Activated CD4-positive, alpha-beta memory T cell treated with anti-CD3 and anti-CD28 coated beads, Interleukin-2, amount 10 ng/mL, durations not matched to agents 7 days and 5 days (primary cell): Measurements from ENCODE around the gene MAPKAPK2. TPM values are rescaled to one million over a fixed set of nuclear protein-coding genes. Genes with fewer than 3 reads are reported as not detected.
"Not testable (repeated sequence)": the region's sequence is repeated elsewhere in the genome, so short reads cannot be mapped to it uniquely, and the experiment has no call there.

Source experiments
- CTCF ChIA-PET: fragments of 350-600 bp; sonication (Branson Sonifier 250); formaldehyde crosslinking; loops from one replicate; lab custom pipeline; 2021; ENCODE audit warnings: antibody characterized with exemption, inconsistent platforms; lab: Charles Lee
- POLR2A ChIA-PET: fragments of 350-600 bp; sonication (Branson Sonifier 250); formaldehyde crosslinking; loops from one replicate; lab custom pipeline; 2021; ENCODE audit warnings: antibody characterized with exemption; lab: Charles Lee
- DNase-seq: peaks from one replicate; pipeline ENCODE4 v3.0.0-alpha.2; 2020
- H3K27ac Mint-ChIP-seq: one replicate; pipeline ENCODE4 v1.8.0; 2021; ENCODE audit warnings: mild to moderate bottlenecking, mixed read lengths
- H3K27me3 Mint-ChIP-seq: one replicate; pipeline ENCODE4 v1.8.0; 2021; ENCODE audit warnings: mixed read lengths
- H3K36me3 Mint-ChIP-seq: one replicate; pipeline ENCODE4 v1.8.0; 2021; ENCODE audit warnings: low read depth, mixed read lengths
- H3K4me1 Mint-ChIP-seq: one replicate; pipeline ENCODE4 v1.8.0; 2021; ENCODE audit warnings: mixed read lengths
- H3K4me3 Mint-ChIP-seq: one replicate; pipeline ENCODE4 v1.8.0; 2021; ENCODE audit warnings: mild to moderate bottlenecking, mixed read lengths
- H3K9me3 Mint-ChIP-seq: one replicate; pipeline ENCODE4 v1.8.0; 2021; ENCODE audit warnings: mixed read lengths
- total RNA-seq, 2 experiments: library from RNA; stranded (reverse); gene quantifications; one replicate each; pipeline ENCODE4 v1.2.3, GENCODE V29; 2021

The MAPKAPK2 gene
- total RNA-seq, 2 experiments from 2014 or later, result 89.1 to 95.2 TPM

DNA sequence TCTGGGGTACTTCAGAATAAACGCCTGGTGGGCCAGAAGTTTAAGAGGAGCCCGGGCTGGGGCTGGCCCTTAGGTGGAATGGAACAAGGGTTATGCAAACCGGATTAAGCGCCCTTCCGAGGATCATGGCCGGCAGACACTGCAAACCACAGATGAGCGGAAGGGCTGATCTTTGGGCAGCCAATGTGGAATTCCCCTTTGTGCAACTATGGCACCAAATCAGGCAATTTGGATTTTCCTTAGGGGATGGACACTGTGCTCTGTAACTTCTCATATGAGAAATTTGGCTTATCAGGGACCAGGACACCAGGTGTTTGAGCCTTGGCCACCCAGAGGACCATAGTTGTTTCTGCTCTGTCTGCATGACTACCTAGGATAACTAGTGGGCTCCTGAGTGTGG, 93.3 kb downstream of the MAPKAPK2 start:
- peaks cover 29% of the 10 kb centered on the region for H3K4me1 Mint-ChIP-seq
- H3K9me3 Mint-ChIP-seq, result no peaks in the 10 kb centered on the region
- no peak overlapping the region for H3K4me3 Mint-ChIP-seq
- H3K36me3 Mint-ChIP-seq, result no peaks in the 10 kb centered on the region
- H3K27me3 Mint-ChIP-seq, result peaks cover 20% of the 10 kb centered on the region
- ChIA-PET CTCF (interaction anchor here (0.6 to 1.0 kb wide), 2 partner anchors 44 to 1019 kb away, joined by 3 read pairs; no protein-coding TSS in a partner anchor), POLR2A (interaction anchor here (1.9 to 2.1 kb wide), 2 partner anchors 12 to 25 kb away, joined by 6 to 7 read pairs; no protein-coding TSS in a partner anchor)
- no peak overlapping the region for H3K27ac Mint-ChIP-seq
- DNase-seq, result no peak

DNA sequence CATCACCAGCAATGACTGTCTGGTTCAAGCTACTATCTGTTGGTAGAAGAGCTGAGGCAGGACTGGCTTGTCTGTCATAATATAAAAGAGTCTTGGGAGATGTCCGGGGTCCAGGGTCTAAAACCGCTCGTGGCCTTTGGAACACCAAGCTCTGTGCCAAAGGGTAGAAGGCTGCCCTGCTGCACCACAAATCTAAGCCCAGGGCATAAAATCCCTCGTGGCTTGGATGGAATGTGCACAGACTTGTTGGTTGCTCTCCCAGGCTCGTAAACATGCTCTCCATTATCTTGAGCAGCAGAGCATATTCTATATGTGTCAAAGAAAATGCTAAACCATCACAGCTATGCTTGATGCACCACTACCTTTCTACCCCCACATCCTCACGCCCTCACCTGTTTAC, 94.2 kb downstream of the MAPKAPK2 start:
- ChIA-PET POLR2A (interaction anchor here (1.9 to 2.1 kb wide), 2 partner anchors 13 to 24 kb away, joined by 6 to 7 read pairs; no protein-coding TSS in a partner anchor), CTCF (interaction anchor here (0.6 kb wide), 1 partner anchor 1018 kb away, joined by 3 read pairs; no protein-coding TSS in a partner anchor)
- H3K4me1 Mint-ChIP-seq, result peaks cover 31% of the 10 kb centered on the region
- not testable (repeated sequence) for H3K9me3 Mint-ChIP-seq, H3K36me3 Mint-ChIP-seq, H3K4me3 Mint-ChIP-seq, H3K27ac Mint-ChIP-seq, DNase-seq
- peaks cover 16% of the 10 kb centered on the region for H3K27me3 Mint-ChIP-seq

DNA sequence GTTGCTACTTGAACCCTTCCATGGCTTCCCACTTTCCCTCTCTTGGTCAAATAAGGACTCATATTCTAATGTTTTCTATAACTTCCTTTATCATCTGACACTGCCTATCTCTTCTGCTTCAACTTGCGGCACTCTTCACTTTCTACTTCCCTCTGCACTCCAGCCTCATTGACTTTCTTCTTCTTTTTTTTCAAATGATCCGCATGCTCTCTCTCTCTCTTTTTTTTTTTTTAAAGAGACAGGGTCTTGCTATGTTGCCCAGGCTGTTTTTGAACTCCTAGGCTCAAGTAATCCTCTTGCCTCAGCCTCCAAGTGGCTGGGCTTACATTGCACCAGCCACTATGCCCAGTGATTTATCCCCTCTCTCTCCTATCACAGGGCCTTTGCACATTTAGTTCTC, 94.9 kb downstream of the MAPKAPK2 start:
- no peaks in the 10 kb centered on the region for H3K36me3 Mint-ChIP-seq
- DNase-seq, result no peak
- peaks cover 32% of the 10 kb centered on the region for H3K4me1 Mint-ChIP-seq
- POLR2A ChIA-PET, result interaction anchor here (1.0 kb wide), 1 partner anchor 8 kb away, joined by 3 read pairs; no protein-coding TSS in a partner anchor
- no peak overlapping the region for H3K4me3 Mint-ChIP-seq
- no peaks in the 10 kb centered on the region for H3K9me3 Mint-ChIP-seq
- peaks cover 11% of the 10 kb centered on the region for H3K27me3 Mint-ChIP-seq
- H3K27ac Mint-ChIP-seq, result no peak overlapping the region
- CTCF ChIA-PET, result no interaction called here

DNA sequence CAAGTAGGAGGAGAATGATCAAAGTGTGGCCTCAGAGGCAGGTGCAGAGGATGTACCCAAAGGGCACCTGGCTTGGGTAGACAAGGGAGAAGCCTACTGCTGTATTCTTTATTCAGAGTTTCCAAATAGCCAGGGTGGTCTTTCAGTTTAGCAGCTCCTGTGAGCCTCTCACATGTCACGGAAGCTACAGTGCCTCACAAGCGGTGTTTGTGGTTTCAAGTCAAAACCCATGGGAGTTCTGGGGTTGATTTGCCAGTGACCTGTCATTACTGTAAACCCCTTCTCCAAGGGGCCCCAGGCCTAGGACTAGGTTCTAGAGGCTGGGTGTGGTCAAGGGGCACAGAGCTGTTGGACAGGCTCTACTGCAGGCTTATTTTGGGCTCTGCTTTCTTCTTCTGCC, 97.7 kb downstream of the MAPKAPK2 start:
- Mint-ChIP-seq H3K9me3 (no peaks in the 10 kb centered on the region), H3K4me1 (peaks cover 56% of the 10 kb centered on the region), H3K27me3 (peaks cover 12% of the 10 kb centered on the region), H3K27ac (no peak overlapping the region), H3K36me3 (peaks cover 13% of the 10 kb centered on the region), H3K4me3 (no peak overlapping the region)
- ChIA-PET CTCF (interaction anchor here (0.9 to 5.7 kb wide), 3 partner anchors 12 to 48 kb away, joined by 4 to 42 read pairs (median 12); partner anchors contain the start of genes IL10 and IL19), POLR2A (interaction anchor here (0.6 to 6.9 kb wide), 4 partner anchors 8 to 25 kb away, joined by 3 to 114 read pairs (median 8); partner anchors contain the start of genes IL10 and IL19)
- DNase-seq, result no peak

DNA sequence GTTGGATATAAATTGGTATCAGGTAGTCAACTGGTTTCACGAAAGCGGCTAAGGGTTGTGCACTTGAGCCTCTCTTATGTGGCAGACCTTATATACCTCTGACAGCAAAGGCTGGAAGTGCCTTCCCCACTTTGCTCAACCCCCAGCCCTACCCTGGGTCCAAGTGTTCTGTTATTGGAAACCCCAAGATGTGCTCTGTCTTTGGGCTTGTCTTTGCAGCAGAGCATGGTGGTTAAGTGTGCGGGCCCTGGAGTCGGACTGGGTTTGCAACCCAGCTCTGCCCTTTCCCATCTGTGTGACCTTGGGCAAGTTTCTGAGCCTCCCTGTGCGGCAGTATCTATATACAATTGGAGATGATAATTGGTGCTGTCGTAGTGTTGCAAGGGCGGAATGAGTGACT, 98.8 kb downstream of the MAPKAPK2 start:
- peaks cover 13% of the 10 kb centered on the region for H3K36me3 Mint-ChIP-seq
- CTCF ChIA-PET, result interaction anchor here (1.0 to 5.7 kb wide), 4 partner anchors 13 to 129 kb away, joined by 3 to 42 read pairs (median 8); partner anchors contain the start of genes IL10 and IL19
- H3K4me3 Mint-ChIP-seq, result no peak overlapping the region
- peaks cover 64% of the 10 kb centered on the region for H3K4me1 Mint-ChIP-seq
- H3K27me3 Mint-ChIP-seq, result peaks cover 18% of the 10 kb centered on the region
- H3K9me3 Mint-ChIP-seq, result no peaks in the 10 kb centered on the region
- H3K27ac Mint-ChIP-seq, result peak overlapping the region; percentile 90
- POLR2A ChIA-PET, result interaction anchor here (1.0 to 6.9 kb wide), 4 partner anchors 9 to 22 kb away, joined by 8 to 114 read pairs (median 22); partner anchors contain the start of genes IL10 and IL19
- no peak for DNase-seq

Other genes with a start within 250 kb of the MAPKAPK2 start
- 10 to 100 TPM; 61.8 to 63.6 TPM for gene IKBKE, start 214.4 kb upstream of the MAPKAPK2 start, total RNA-seq
- 100 to 1,000 TPM; 213 to 216 TPM for gene RASSF5, start 177.4 kb upstream of the MAPKAPK2 start, total RNA-seq
- gene EIF2D, start 72.4 kb upstream of the MAPKAPK2 start, total RNA-seq, result 10 to 100 TPM; 42.2 to 43.1 TPM
- gene DYRK3, start 49.4 kb upstream of the MAPKAPK2 start, total RNA-seq, result 1 to 10 TPM; 8.8 to 9.2 TPM
- not detected for gene IL19, start 85.9 kb downstream of the MAPKAPK2 start, total RNA-seq
- gene IL10, start 87.6 kb downstream of the MAPKAPK2 start, total RNA-seq, result 1 to 10 TPM in 1 of 2 experiments, under 1 TPM in 1; 0.73 to 1.9 TPM
- gene IL20, start 180.7 kb downstream of the MAPKAPK2 start, total RNA-seq, result not detected
- not detected for gene IL24, start 212.5 kb downstream of the MAPKAPK2 start, total RNA-seq
- gene FCMR, start 237.0 kb downstream of the MAPKAPK2 start, total RNA-seq, result 100 to 1,000 TPM; 117 to 121 TPM